Measurements from ENCODE around the gene CEP152.
"Not testable (repeated sequence)": the region's sequence is repeated elsewhere in the genome, so short reads cannot be mapped to it uniquely, and the experiment has no call there.

GRCh38 chr15:48790466-48791115 is 20.3 kb downstream of the CEP152 start:
- TF ChIP-seq CTCF (IDR thresholded peaks at IDR 0.05; ENCODE audit: insufficient read depth, low read length); POLR2AphosphoS5 (IDR thresholded peaks at IDR 0.05; ENCODE audit: low read depth); GABPA (IDR thresholded peaks at IDR 0.05; ENCODE audit: low read depth); REST (IDR thresholded peaks at IDR 0.05; ENCODE audit: insufficient replicate concordance, low read depth): not testable (repeated sequence)
